ENCODE measurements around the gene KRT2. TPM values are rescaled to one million over a fixed set of nuclear protein-coding genes. Genes with fewer than 3 reads are reported as not detected.

KRT2 gene
- total and polyA plus RNA-seq, 9 of the 15 experiments (the other 6 are each of a cell fraction or from before 2014, with no cell fraction given) = 0.03 to 0.69 (median 0.07) TPM; not detected in 2

- TF ChIP-seq THRB (CRISPR knock-in tag; conservative IDR thresholded peaks at IDR 0.05) (no peak), HDAC8 (tag; IDR thresholded peaks at IDR 0.05) (0 out of 2 replicates have a peak, but pooled peaks have one; percentile 38), NFYB (IDR thresholded peaks at IDR 0.05; ENCODE audit: extremely low read depth, insufficient read length) (peak; percentile 92), TOE1 (IDR thresholded peaks at IDR 0.05; ENCODE audit: borderline replicate concordance) (peak; percentile 88), TOE1 (CRISPR knock-in tag; IDR thresholded peaks at IDR 0.05; ENCODE audit: borderline replicate concordance, low read depth) (no peak), CBX5 (IDR thresholded peaks at IDR 0.05; ENCODE audit: borderline replicate concordance, low read depth) (no peak), MECOM (CRISPR knock-in tag; IDR thresholded peaks at IDR 0.05) (no peak), TBP (optimal IDR thresholded peaks at IDR 0.05; ENCODE audit: low read depth, low read length) (no peak), SMAD4 (CRISPR knock-in tag; conservative IDR thresholded peaks at IDR 0.05) (0 out of 2 replicates have a peak, but pooled peaks have one; percentile 8), RAD51 (IDR thresholded peaks at IDR 0.05; ENCODE audit: borderline replicate concordance, low read depth) (peak; percentile 86), GATAD2B (IDR thresholded peaks at IDR 0.05; ENCODE audit: borderline replicate concordance) (no peak), ETV1 (tag; conservative IDR thresholded peaks at IDR 0.05; ENCODE audit: low read depth) (no peak)
- TF ChIP-seq, protein P1, sequence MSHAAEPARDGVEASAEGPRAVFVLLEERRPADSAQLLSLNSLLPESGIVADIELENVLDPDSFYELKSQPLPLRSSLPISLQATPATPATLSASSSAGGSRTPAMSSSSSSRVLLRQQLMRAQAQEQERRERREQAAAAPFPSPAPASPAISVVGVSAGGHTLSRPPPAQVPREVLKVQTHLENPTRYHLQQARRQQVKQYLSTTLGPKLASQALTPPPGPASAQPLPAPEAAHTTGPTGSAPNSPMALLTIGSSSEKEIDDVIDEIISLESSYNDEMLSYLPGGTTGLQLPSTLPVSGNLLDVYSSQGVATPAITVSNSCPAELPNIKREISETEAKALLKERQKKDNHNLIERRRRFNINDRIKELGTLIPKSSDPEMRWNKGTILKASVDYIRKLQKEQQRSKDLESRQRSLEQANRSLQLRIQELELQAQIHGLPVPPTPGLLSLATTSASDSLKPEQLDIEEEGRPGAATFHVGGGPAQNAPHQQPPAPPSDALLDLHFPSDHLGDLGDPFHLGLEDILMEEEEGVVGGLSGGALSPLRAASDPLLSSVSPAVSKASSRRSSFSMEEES (CRISPR knock-in tag; IDR thresholded peaks at IDR 0.05) = peak; percentile 94
- TF ChIP-seq, protein P2, sequence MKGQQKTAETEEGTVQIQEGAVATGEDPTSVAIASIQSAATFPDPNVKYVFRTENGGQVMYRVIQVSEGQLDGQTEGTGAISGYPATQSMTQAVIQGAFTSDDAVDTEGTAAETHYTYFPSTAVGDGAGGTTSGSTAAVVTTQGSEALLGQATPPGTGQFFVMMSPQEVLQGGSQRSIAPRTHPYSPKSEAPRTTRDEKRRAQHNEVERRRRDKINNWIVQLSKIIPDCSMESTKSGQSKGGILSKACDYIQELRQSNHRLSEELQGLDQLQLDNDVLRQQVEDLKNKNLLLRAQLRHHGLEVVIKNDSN (CRISPR knock-in tag; IDR thresholded peaks at IDR 0.05) = peak; percentile 90
- TF ChIP-seq, protein P3, sequence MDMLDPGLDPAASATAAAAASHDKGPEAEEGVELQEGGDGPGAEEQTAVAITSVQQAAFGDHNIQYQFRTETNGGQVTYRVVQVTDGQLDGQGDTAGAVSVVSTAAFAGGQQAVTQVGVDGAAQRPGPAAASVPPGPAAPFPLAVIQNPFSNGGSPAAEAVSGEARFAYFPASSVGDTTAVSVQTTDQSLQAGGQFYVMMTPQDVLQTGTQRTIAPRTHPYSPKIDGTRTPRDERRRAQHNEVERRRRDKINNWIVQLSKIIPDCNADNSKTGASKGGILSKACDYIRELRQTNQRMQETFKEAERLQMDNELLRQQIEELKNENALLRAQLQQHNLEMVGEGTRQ (CRISPR knock-in tag; IDR thresholded peaks at IDR 0.05) = peak; percentile 87
These were observed 47.2 kb downstream of the KRT2 start (continued) for GRCh38 chr12:52604859-52605258.

Measured in K562 (cell line).